Measurements from ENCODE around the gene COX6A2.
"Not testable (repeated sequence)": the region's sequence is repeated elsewhere in the genome, so short reads cannot be mapped to it uniquely, and the experiment has no call there.

COX6A2 gene

GRCh38 chr16:31461921-31462804 is 34.0 kb upstream of the COX6A2 start:
- no peak for DNase-seq

GRCh38 chr16:31461201-31461920 is 33.2 kb upstream of the COX6A2 start:
- DNase-seq, result no peak

- DNase-seq, result peak; percentile 11
Observed at GRCh38 chr16:31460582-31461002, 32.4 kb upstream of the COX6A2 start.

DNA sequence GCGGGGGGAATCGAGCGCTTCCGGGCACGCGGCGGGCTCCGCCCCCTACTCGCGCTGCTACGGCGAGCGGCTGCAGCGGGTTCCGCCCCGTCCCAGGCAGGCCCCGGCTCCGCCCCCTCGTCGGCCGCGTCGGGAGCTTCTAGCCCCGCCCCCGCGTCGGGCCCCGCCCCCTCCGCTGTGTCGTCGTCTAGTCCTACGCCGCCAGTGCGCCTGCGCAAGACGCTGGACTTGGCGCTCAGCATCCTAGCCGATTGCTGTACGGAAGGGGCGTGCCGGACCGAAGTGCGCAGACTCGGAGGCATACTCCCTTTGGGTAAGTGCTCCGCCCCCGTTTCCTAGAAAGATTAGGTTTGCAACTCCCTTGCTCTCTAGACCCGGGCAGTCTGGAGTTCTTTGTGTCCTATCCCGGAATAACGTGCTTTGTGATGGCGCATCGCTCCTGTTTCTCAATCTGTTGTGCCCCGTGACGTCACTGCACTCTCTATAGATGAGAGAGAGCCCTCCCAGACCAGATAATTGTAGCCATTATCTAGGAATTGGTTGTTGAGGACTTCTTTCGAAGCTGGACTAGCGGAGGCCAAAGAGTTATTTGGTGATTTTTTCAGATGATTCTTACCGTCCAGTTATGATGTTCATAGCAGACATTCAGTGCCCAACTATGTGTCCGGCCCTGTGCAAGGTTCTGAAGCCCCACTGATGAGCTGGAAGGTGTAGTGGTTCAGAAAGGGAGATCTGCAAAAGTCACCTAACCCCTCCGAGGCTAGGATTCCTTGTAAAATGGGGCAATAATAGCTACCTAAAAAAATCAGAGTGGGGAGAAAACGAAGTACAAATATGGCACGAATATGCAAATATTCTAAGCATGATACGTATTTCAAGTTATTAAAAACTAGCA is 31.8 kb upstream of the COX6A2 start:
- DNase-seq, result peak; percentile 97

- DNase-seq, result peak; percentile 89
Observed at GRCh38 chr16:31458844-31459686, 30.9 kb upstream of the COX6A2 start, which contains the start of gene ARMC5. Gene ARMC5, plus strand, starts transcription at chr16:31459501. Its CDS starts 24 bp downstream, at chr16:31459525.

DNA sequence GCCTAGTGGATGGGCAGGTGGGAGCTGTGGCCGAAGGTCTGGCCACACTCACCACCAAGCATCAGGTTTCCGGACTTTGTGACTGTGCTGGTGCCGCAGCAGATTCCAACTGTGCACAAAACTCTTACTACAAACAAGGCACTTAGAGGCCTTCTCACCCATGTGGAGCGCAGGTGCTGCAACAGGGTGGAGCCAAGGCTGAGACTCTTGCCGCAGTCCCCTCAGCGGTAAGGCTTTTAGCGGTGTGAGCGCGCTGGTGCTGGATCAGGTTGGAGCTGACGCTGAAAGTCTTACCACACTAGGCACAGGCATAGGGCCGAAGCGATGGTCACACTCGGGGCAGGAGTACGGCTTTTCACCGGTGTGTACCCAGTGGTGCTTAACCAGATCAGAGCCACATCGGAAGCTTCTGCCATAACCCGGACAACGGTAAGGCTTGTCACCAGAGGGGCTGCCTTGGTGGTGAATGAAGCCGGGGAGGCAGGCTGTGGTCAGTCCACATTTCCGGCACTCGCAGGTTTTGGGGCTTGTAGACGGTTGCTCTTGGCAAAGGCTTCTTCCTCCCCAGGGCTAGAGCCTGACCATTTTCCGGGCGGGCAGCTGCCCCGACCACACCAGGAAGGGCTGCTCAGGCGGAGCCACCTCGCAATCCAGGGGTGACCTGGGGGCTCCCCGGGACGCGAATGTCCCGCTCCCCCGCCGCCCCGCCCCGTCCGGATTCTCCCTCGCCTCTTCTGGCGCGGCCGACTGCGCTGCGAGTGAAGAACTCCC is 30.1 kb upstream of the COX6A2 start:
- peak; percentile 23 for DNase-seq

- DNase-seq, result no peak
Observed at GRCh38 chr16:31456988-31457360, 28.8 kb upstream of the COX6A2 start.

DNA sequence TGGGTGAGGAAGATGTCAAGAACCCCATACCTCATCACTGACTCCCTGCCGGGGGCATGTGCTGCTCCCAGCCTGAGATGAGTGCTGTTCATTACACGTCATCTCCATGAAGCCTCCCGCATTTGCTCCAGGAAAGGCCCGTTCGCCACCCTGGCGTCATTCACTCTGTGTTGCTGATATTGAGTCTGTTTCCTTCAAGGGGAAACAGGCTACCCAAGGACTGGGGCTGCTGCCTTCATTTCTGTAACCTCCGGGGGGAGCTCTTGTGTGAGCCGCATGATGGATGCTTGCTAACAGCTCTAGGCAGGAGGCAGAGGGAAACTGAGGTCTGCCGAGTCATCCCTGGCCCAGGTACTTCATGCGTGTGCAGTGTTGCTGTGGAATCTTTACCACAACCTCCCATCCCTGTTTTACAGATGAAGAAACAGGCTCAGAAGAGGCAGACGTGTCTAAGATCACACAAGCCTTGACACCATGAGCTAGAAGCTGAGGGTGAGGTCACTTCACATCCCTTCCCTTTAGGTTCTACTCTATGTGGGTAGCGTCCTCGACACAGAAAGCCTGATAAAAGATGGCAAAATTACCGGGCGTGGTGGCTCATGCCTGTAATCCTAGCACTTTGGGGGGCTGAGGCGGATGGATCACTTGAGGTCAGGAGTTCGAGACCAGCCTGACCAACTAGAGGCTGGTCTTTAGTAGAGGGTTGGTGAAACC is 27.6 kb upstream of the COX6A2 start:
- no peak for DNase-seq

- no peak for DNase-seq
Observed at GRCh38 chr16:31453255-31454204, 25.4 kb upstream of the COX6A2 start.

- peak; percentile 78 for DNase-seq
Observed at GRCh38 chr16:31452631-31453106, 24.5 kb upstream of the COX6A2 start.

- DNase-seq, result peak; percentile 85
Observed at GRCh38 chr16:31451681-31452351, 23.7 kb upstream of the COX6A2 start.

- DNase-seq, result no peak
Observed at GRCh38 chr16:31451201-31451600, 23.0 kb upstream of the COX6A2 start.

GRCh38 chr16:31445931-31446330 is 17.8 kb upstream of the COX6A2 start:
- DNase-seq, result not testable (repeated sequence)

GRCh38 chr16:31441956-31442355 is 13.8 kb upstream of the COX6A2 start:
- no peak for DNase-seq

GRCh38 chr16:31440516-31441184 is 12.5 kb upstream of the COX6A2 start:
- DNase-seq, result no peak

DNA sequence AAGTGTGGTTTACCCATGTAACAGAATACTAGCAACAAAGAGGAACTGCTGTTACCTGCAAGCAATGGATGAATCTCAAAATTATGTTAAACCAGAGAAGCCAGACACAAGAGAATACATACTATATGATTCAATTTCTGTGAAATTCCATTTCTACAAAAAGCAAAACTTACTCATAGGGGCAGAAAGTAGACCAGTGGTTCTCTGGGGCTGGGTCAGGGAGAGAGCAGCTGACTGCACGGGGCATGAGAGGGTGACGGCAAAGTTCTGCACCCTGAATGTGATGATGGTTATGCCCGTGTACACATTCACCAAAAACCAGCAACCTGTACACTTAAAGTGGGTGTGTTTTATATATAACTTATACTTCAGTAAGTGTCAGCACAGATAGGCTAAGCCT is 11.4 kb upstream of the COX6A2 start:
- no peak for DNase-seq

- not testable (repeated sequence) for DNase-seq
Observed at GRCh38 chr16:31439023-31439422, 10.9 kb upstream of the COX6A2 start.

GRCh38 chr16:31438414-31438813 is 10.3 kb upstream of the COX6A2 start:
- no peak for DNase-seq

Data from kidney glomerular epithelial cell (primary cell).